NCI-H1092 treated with DMSO at 0.1 percent for 48 hours (cell line): ENCODE results near the gene EMD.

Experiments
- DNase-seq: peaks from one replicate; lab custom pipeline; 2025; lab: John Stamatoyannopoulos, UW

EMD gene

GRCh38 chrX:154419189-154419588 lies 40.1 kb downstream of the EMD start:
- no peak for DNase-seq

- DNase-seq: peak; percentile 78
Measured at GRCh38 chrX:154419688-154420401, 40.8 kb downstream of the EMD start.

- DNase-seq: no peak
Measured at GRCh38 chrX:154420402-154420756, 41.3 kb downstream of the EMD start.

- no peak for DNase-seq
Measured at GRCh38 chrX:154426916-154427770, 48.0 kb downstream of the EMD start.

GRCh38 chrX:154428176-154429171 lies 49.4 kb downstream of the EMD start, which contains the start of gene ATP6AP1:
TSS of gene ATP6AP1 (plus strand) at chrX:154428677. CDS start at chrX:154428693, 16 bp downstream.
- DNase-seq: peak; percentile 95

GRCh38 chrX:154429711-154430110 lies 50.6 kb downstream of the EMD start:
- DNase-seq: no peak

GRCh38 chrX:154430479-154430878 lies 51.4 kb downstream of the EMD start:
- no peak for DNase-seq

- no peak for DNase-seq
Measured at GRCh38 chrX:154430916-154431315, 51.8 kb downstream of the EMD start.
